CD1c-positive myeloid dendritic cell (primary cell): ENCODE measurements around the gene ABCC12.

ENCODE experiments used
- DNase-seq: peaks from one replicate; pipeline ENCODE4 v3.0.0-alpha.2; 2016; ENCODE audit errors: extremely low spot score

ABCC12 gene

DNA sequence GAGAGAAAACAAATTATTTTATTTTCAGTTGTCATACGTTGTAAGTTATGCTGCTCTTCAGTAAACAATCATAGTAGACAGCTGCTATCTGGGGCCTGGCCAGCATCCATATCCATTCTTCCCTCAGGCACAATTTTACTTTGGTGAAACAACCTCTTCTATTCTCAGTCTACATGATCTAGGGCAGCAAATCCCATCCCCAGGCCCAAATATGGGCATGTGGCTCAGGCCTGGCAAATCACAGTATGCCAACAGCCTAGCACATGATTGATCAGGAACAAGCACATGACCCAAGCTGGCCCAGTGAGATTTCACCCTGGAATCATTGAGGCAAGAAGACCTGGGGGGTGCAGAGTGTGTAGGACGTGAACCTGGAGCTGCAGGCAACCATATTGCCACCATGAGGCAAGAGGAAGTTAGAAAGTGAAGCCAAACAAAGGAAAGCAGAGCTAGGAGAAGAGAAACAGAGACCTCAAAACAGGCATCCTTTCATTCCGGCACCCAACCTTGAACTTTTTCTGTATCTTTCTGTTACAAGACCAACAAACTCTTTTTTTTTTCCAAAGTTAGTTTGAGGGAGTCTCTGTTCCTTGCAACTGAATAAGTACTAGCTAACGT lies 10.3 kb upstream of the ABCC12 start:
- no peak for DNase-seq

GRCh38 chr16:48164907-48165715 lies 9.3 kb upstream of the ABCC12 start:
- DNase-seq = peak; percentile 82

DNA sequence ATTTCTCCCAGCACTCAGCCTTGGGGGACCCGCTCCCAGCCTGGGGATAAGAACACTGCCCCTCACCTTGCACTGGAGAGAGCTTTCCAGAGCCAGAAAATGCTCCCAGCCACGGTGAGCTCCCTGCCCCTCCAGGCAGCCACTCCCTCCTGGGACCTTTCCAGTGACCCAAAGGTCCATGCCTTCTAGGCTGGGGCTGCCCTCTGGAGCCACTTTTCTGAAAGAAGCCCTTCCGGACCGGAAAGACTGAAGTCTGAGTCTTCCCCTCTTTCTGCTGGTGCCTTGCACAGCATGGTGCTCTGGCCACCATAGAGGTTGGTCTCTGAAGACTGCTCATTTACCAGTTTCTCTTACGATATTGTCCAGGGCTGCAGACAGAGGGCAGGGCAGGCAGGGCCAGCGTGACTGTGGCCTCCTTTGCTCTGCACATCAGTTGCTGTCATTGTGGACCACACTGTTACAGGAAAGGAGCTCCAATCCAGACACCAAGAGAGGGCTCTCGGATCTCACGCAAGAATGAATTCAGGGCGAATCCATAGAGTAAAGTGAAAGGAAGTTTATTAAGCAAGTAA lies 7.1 kb upstream of the ABCC12 start:
- DNase-seq = no peak

DNA sequence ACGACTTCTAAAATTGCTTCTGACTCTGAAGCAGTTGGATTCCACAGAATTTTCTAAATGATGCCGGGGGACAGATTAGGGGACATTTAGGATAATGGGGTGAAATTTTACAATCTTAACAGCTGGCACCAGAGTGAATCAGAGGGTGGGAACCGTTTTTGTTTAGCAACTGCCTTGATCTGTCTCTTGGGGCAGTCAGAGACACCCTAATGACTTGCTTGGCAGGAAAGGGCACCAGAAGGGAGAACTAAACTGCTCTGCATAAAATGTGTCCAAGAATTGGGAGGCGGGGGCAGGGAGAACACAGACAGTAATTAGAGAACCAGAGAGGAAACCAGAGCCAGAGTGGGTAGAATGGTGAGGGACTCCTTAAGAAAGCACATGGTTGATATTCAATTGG lies 6.1 kb upstream of the ABCC12 start:
- DNase-seq = no peak

- no peak for DNase-seq
Measured at GRCh38 chr16:48160575-48160974, 4.8 kb upstream of the ABCC12 start.

- peak; percentile 22 for DNase-seq
Measured at GRCh38 chr16:48158296-48158695, 2.5 kb upstream of the ABCC12 start.

DNA sequence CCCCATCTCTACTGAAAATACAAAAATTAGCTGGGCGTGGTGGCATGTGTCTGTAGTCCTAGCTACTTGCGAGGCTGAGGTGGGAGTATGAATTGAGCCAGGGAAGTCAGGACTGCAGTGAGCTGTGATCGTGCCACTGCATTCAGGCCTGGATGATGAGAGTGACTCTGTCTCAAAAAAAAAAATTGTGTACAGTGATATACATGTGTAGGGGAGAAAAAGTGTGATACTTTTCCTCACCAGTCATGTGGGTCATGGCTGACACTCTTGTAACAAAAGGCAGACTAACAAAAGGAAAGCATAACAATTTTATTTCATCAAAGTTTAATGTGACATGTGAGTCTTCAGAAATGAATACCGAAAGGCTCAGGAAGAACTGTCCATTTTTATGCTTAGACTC lies 2.0 kb upstream of the ABCC12 start:
- no peak for DNase-seq

DNA sequence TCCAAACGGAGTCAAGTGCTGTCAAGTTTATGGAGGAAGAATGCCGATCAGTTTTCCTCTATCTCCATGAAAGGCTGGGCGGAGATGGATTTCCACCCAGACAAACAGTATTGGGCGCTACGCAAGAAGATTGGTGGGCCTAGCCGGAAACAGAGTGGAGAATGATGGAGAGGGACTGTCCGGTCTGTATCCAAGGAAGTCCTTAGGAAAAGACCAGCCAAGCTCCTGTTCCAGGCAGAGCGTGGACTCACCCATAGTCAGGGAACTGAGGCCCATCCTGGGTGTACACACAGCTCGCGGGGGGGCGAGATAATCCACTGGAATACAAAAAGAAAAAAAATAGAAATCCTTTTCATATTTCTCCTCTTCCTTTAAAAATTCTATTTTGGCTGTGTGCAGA lies 1.5 kb upstream of the ABCC12 start:
- DNase-seq = no peak

DNA sequence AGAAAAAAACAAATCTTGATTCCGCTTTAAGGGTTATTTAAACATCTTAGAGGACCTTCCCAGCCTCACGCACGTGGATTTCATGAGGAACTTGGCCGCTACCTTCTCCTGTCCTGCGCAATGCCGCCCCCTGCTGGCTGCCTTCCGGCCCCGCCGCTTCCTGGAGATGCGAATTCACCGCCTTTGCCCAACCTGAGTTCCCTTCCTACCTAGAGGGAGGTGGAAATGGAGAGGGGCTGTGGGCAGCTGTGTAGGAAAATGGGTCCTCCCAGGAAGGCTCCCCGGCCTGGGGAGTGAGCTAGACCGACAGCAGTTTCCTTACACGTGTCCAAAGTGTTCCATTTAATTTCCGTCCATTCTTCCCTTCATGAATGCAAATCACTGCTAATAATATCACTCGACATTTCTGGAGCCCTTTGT lies 1.0 kb upstream of the ABCC12 start:
- DNase-seq = peak; percentile 83

DNA sequence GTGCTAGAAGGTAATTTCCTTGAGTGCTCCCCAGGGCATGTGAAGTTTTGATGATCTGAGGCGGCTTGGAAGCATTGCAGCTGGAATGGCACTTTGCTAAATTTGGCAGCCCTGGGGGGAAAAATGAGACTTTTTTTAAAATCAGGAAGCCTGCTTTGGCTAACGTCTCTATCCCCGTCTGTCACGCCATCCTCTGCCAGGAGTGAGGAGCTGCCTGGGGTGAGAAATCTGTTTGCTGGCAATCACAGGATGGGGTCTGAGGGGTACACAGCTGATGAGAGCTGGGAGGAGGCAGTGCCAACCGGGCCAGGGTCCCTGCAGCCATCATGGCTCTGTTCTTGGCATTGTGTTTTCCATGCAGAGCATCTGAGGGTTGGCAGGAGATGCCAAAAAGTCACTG lies 2.0 kb downstream of the ABCC12 start:
- DNase-seq = no peak

DNA sequence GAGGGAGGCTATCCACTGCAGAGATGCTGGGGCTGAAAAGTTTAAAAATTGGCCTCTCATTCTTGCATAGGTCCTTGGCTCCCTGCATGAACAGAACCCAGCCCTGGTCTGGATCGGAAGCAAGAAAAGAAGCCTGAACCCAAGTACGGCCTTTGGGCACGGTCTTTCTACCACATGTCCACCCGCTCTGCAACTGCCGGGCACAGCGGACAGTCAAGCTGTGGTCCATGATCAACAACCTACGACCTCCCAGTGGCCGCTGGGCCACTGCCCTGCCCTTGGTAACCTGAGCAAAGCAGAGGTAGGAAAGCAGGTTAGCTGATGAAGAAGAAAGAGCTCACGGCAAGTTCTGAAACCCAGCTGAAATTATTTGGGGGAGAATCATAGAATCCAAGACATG lies 3.6 kb downstream of the ABCC12 start:
- DNase-seq = no peak

DNA sequence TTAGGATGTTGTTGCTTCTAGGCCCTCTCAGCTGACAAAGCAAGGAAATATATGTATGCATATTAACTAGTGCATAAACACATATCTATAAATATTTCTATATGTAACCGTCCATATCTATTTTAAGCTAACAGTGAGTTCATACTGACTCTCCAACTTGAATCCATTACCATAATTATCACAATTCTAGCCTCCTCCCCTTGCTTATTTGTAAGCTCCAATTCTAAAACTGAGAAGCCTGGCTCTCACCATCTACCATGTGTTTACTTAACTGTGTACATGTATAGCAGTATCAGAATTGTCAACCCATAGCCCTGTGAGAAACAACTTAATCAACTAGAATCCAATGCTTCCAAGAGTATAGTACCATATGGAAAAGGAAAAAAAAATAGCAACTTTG lies 5.1 kb downstream of the ABCC12 start:
- no peak for DNase-seq

DNA sequence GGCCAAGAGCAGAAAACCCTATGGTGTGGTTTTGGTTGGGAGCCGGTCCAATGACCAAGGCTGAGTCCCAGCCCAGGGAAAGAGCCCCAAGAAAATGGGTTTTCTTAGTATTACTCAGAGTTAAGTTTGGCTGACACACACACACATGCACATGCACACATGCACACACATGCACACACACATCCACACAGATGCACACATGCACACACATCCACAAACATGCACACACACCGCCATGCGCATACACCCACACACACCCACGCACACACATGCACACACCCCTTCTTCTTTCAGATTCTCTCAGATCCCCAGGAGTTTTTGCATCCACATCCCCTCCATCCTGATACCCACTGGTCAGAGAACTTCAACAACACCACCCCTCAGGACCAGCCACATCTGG lies 9.1 kb downstream of the ABCC12 start:
- no peak for DNase-seq

GRCh38 chr16:48146131-48146530 lies 9.7 kb downstream of the ABCC12 start:
- DNase-seq = no peak

DNA sequence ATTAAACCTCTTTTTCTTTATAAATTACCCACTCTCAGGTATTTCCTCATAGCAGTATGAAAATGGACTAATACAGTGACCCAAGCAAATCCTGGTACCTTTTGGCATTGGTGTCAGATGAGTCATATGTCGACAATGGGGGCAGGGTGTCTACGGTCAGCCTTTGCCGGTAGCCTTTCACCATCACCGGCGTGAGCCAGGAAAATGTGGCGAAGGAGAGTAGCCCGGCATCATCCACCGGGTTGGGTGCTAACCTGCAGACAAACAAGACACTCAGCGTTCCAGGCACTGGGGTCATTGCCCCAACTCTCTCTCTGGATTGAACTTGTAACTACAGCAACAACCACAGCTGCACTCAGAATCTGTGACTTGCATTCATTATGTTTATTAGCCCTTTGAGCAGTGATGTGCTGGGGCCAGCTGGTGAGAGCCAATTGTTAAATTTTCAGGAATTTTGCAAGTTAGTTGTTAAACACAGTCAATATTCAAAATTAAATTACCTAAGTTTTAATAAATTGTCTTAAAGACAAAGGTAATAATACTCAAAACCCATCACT lies 11.9 kb downstream of the ABCC12 start:
- no peak for DNase-seq

DNA sequence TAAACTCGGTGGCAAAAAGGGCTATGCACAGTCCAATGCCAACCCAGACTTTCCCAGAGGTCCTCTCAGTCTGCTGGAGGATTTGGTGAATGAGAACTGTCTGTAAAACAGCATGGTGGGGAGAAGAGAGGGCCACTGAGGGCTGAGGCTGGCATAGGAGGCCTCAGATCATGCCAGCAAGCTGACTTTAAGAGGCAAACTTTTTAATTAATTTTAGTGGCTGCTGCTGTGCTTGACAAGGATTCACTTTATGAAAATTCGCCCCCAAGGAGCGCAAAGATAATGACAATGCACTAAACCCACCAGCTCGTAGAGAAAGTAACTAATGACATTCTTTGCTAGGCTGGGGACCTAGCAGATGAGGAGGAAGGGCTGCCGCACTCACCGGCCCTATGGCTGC lies 15.0 kb downstream of the ABCC12 start:
- DNase-seq = no peak

DNA sequence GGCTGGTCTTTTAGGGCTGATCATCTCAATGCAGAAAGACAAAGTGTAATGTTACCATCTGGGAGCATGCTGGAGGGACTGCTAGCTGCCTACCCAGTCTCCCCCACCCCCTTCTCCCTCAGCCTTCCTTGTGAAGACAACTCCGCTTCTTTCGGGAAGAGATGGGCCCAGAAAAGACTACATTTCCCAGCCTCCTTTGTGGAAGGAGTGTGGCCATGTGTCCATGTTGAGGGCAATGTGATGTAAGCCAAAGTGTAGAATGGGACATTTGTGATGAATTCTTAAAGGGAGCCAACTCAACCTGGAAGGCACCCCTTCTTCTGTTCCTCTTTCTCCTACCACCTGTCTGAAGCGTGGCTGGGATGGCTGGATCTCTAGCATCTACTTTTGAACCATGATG lies 16.3 kb downstream of the ABCC12 start:
- no peak for DNase-seq

- DNase-seq = no peak
Measured at GRCh38 chr16:48138543-48138942, 17.2 kb downstream of the ABCC12 start.

DNA sequence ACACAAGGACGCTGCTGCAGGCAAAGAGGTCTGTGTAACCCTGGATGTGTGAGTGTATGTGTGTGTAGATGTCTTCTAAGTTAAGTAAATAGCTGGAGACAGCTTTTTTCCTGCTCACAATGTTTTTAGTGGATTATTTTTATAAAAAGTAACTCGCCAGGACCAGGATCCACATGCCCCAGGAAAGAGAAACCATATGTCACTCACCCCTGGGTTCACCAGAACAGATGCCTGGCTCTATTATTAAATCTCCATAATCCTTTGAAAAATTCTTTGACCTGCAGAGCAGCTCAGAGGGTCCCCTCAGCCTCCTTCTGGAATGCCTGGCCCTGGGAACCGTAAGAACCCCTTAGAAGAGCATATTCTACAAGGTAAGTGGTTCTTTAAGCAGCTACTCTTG lies 18.0 kb downstream of the ABCC12 start:
- DNase-seq = no peak

- no peak for DNase-seq
Measured at GRCh38 chr16:48136547-48137360, 19.0 kb downstream of the ABCC12 start.

DNA sequence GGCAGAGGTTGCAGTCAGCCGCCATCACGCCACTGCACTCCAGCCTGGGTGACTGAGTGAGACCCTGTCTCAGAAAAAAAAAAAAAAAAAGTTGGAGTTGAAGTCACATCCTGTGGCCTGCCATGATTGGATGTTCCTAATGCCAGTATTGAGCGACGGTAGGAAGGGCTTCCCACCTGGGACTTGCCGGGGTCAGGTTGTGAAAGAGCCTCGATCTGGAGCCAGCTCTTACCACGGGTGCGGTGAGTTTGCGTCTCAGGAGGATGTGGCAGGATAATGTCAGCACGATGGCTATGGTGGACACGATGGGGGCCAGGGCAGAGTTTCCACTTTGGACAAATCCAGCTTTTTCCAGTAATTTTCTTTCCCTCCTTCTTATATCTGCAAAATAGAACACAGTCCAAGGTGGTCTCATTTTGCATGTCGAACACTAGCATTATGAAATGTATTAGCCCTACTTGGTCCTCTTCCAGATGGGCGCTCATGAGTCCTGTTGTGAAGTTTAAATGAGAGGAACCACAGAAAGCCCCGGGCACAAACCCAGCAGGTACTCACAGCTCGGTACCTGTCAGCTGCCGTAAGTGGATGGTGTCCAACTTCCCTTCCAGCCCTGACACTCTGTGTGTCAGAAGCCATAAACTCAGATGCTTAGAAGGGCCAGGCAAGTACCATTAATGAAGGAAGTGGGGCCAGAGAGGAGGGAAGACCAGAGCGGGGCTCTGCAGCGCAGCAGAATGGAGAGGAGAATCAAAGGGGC lies 22.2 kb downstream of the ABCC12 start:
- no peak for DNase-seq
